ENCODE measurements around the gene AP2A1. TPM values are rescaled to one million over a fixed set of nuclear protein-coding genes. Genes with fewer than 3 reads are reported as not detected.

The AP2A1 gene
- total and polyA plus RNA-seq, 10 of the 15 experiments (the other 5 are each of a cell fraction or from before 2014, with no cell fraction given) = 0.68 to 78.8 (median 33.8) TPM

GRCh38 chr19:49781394-49781793 lies 14.6 kb downstream of the AP2A1 start (continued):
- TF ChIP-seq ZSCAN29 (IDR thresholded peaks at IDR 0.05) (no peak), RAD51 (IDR thresholded peaks at IDR 0.05) (no peak), SMARCA5 (IDR thresholded peaks at IDR 0.05) (no peak)

GRCh38 chr19:49782515-49782914 lies 15.7 kb downstream of the AP2A1 start:
- TF ChIP-seq IRF5 (IDR thresholded peaks at IDR 0.05; ENCODE audit: borderline replicate concordance) (no peak), CHD4 (IDR thresholded peaks at IDR 0.05) (no peak), ATF3 (IDR thresholded peaks at IDR 0.05; ENCODE audit: borderline replicate concordance, extremely low read depth, low read depth, low read length) (no peak), ZBTB4 (CRISPR knock-in tag; IDR thresholded peaks at IDR 0.05) (no peak), STAT1 (conservative IDR thresholded peaks at IDR 0.05) (no peak), SMAD5 (IDR thresholded peaks at IDR 0.05; ENCODE audit: low read depth) (no peak), CBFB (IDR thresholded peaks at IDR 0.05; ENCODE audit: low read depth) (no peak), EP300 (IDR thresholded peaks at IDR 0.05; ENCODE audit: borderline replicate concordance in 1 of 2, control insufficient read depth in 1 of 2, low read depth in 2 of 2, low read length in 2 of 2) (no peak), RUNX3 (IDR thresholded peaks at IDR 0.05; ENCODE audit: low read length) (no peak), POLR2AphosphoS2 (IDR thresholded peaks at IDR 0.05; ENCODE audit: low read depth, low read length) (no peak), BHLHE40 (IDR thresholded peaks at IDR 0.05; ENCODE audit: borderline replicate concordance in 1 of 2, low read depth in 2 of 2, low read length in 1 of 2) (no peak), CHD2 (IDR thresholded peaks at IDR 0.05; ENCODE audit: borderline replicate concordance, low read depth, low read length) (no peak), RAD51 (IDR thresholded peaks at IDR 0.05) (no peak), MEF2A (IDR thresholded peaks at IDR 0.05; ENCODE audit: insufficient read depth, low read depth, low read length) (no peak)
- no peaks in the 10 kb centered on the region; the same call in 2 of the 3 replicates for H3K9me3 ChIP-seq (replicated peaks; ENCODE audit: control insufficient read depth, insufficient read depth, low read length)
- H3K4me1 ChIP-seq (ENCODE audit: control insufficient read depth, insufficient read depth, low read length) = peaks cover 11% of the 10 kb centered on the region
- no peaks in the 10 kb centered on the region for H3K27me3 ChIP-seq (replicated peaks in 1 of 2; ENCODE audit: control insufficient read depth in 2 of 2, insufficient read depth in 2 of 2, low read length in 1 of 2)
- CTCF ChIA-PET = no interaction called here
- no peak for DNase-seq (ENCODE audit: low read depth, low spot score)
- no peaks in the 10 kb centered on the region; the same call in 1 of the 2 replicates for H3K79me2 ChIP-seq (ENCODE audit: control insufficient read depth, insufficient read depth, low read length)
- H3K4me3 ChIP-seq = no peak overlapping the region
- POLR2A ChIA-PET = no interaction called here
- no peak overlapping the region for H3K9ac ChIP-seq (ENCODE audit: control insufficient read depth, insufficient read depth, low read length)
- no peak overlapping the region for H2AFZ ChIP-seq (ENCODE audit: control insufficient read depth, low read depth, low read length)
- WGBS (ENCODE audit: insufficient coverage, insufficient replicate concordance, low lambda C conversion rate, missing lambda C conversion rate) = 96% methylated on average over 18 of the region's 18 CpGs
- H3K4me2 ChIP-seq (ENCODE audit: control insufficient read depth, insufficient read depth) = no peak overlapping the region
- RAD21 ChIA-PET (ENCODE audit: unreplicated experiment) = no interaction called here
- BruUV-seq (replicated peaks) = no TSS peak
- in situ Hi-C loops (cut with MboI) (no loop called here), intact Hi-C loops (cut with micrococcal nuclease; ENCODE audit: unreplicated experiment) (no loop called here)
- no peak for FAIRE-seq
- ATAC-seq = no peak
- no peak overlapping the region for H3K27ac ChIP-seq (ENCODE audit: control insufficient read depth, insufficient read depth)
- peaks cover 3 to 12% of the 10 kb centered on the region in 2 experiments; a peak in 3 of 4 replicates for H3K36me3 ChIP-seq (ENCODE audit: control insufficient read depth in 2 of 2, insufficient read depth in 2 of 2, low read length in 1 of 2)
- H4K20me1 ChIP-seq (ENCODE audit: control insufficient read depth, insufficient read depth) = no peaks in the 10 kb centered on the region
- SMC1A ChIA-PET (ENCODE audit: uncharacterized antibody, unreplicated experiment) = no interaction called here

Measured in GM12878 (cell line).